HS-5 (cell line): ENCODE measurements around the gene CDH13.

Source experiments
- DNase-seq: peaks from one replicate; pipeline ENCODE4 v3.0.0-alpha.2; 2012; ENCODE audit warnings: low read depth

Gene CDH13

GRCh38 chr16:82845116-82845515, 218.3 kb downstream of the CDH13 start:
- no peak for DNase-seq

GRCh38 chr16:82846806-82847205, 220.0 kb downstream of the CDH13 start:
- DNase-seq = no peak

- no peak for DNase-seq
Observed at GRCh38 chr16:82848013-82848412, 221.2 kb downstream of the CDH13 start.

- no peak for DNase-seq
Observed at GRCh38 chr16:82852388-82853008, 225.7 kb downstream of the CDH13 start.

- no peak for DNase-seq
Observed at GRCh38 chr16:82855471-82855870, 228.7 kb downstream of the CDH13 start.

- no peak for DNase-seq
Observed at GRCh38 chr16:82857693-82858365, 231.1 kb downstream of the CDH13 start.

GRCh38 chr16:82859662-82860061, 232.9 kb downstream of the CDH13 start:
- no peak for DNase-seq

GRCh38 chr16:82860071-82860470, 233.3 kb downstream of the CDH13 start:
- DNase-seq = no peak

- DNase-seq = no peak
Observed at GRCh38 chr16:82862057-82862456, 235.3 kb downstream of the CDH13 start.

- no peak for DNase-seq
Observed at GRCh38 chr16:82864332-82865040, 237.7 kb downstream of the CDH13 start.

- DNase-seq = no peak
Observed at GRCh38 chr16:82865412-82865811, 238.6 kb downstream of the CDH13 start.

- DNase-seq = no peak
Observed at GRCh38 chr16:82867485-82867884, 240.7 kb downstream of the CDH13 start.

- DNase-seq = no peak
Observed at GRCh38 chr16:82874271-82874670, 247.5 kb downstream of the CDH13 start.

GRCh38 chr16:82874672-82875071, 247.9 kb downstream of the CDH13 start:
- no peak for DNase-seq

- no peak for DNase-seq
Observed at GRCh38 chr16:82876951-82877350, 250.2 kb downstream of the CDH13 start.

- no peak for DNase-seq
Observed at GRCh38 chr16:82878466-82878865, 251.7 kb downstream of the CDH13 start.

- DNase-seq = no peak
Observed at GRCh38 chr16:82880346-82880745, 253.6 kb downstream of the CDH13 start.

- DNase-seq = no peak
Observed at GRCh38 chr16:82881516-82881915, 254.7 kb downstream of the CDH13 start.

- no peak for DNase-seq
Observed at GRCh38 chr16:82882226-82882625, 255.5 kb downstream of the CDH13 start.

- DNase-seq = no peak
Observed at GRCh38 chr16:82882982-82883835, 256.4 kb downstream of the CDH13 start.

- no peak for DNase-seq
Observed at GRCh38 chr16:82884320-82884898, 257.6 kb downstream of the CDH13 start.

GRCh38 chr16:82886146-82886545, 259.4 kb downstream of the CDH13 start:
- DNase-seq = no peak
